ENCODE data around the gene TEKTIP1. TPM values are rescaled to one million over a fixed set of nuclear protein-coding genes. Genes with fewer than 3 reads are reported as not detected.

TEKTIP1 gene
- total RNA-seq: not detected

DNA sequence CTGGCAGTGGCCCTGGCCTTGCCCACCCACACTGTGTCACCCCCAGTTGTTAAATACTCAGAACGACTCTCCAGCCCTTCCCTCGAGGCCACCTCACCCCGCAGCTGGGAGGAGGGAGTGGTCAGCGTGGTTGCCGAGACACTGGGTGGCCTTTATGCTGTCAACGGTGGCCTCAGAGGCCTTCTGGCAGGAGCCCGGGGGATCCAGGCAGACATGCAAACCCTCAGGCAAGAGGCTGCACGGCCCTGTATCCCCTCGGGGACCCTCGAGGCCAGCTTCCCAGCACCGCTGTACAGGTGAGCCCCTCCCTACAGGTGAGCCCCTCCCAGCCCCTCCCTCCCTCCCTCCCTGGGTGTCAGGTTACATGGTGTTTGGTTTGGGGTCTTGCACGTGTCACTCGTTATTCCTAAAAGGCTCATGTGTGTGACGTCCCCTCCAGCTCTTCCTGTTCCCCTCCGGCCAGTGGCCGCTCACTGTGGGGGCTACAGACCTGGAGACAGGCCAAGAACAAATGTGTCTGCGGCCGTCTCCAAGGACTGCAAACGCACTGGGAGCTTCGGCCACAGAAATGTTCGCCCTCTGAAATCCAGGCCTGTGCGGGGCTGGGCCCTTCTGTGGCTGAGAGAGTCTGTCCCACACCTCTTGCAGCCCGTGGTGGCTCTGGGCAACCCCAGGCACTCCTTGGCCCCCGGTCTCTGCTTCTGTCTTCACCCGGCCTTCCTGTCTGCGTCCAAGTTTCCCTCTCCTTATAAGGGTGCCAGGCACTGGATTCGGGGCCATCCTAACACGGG is at the start of gene TEKTIP1:
TEKTIP1 (plus strand) TSS at position 210 of the 791 bp plus-strand sequence; CDS start at position 214, 4 bp downstream.
- H3K27me3 ChIP-seq: no peaks in the 10 kb centered on the region
- H3K4me1 ChIP-seq: peaks cover 0 to 6% of the 10 kb centered on the region in 2 donors
- H3K36me3 ChIP-seq: peaks cover 16% of the 10 kb centered on the region
- TF ChIP-seq CTCF (IDR thresholded peaks at IDR 0.05): no peak
- DNase-seq (ENCODE audit: low spot score): no peak
- H3K27ac ChIP-seq: no peak within 1 kb of the TSS
- no peaks in the 10 kb centered on the region for H3K9me3 ChIP-seq
- no peak within 1 kb of the TSS for H3K4me3 ChIP-seq

- no peak for DNase-seq (ENCODE audit: low spot score)
- Histone ChIP-seq H3K4me3 (no peak overlapping the region), H3K4me1 (no peaks in the 10 kb centered on the region), H3K27me3 (no peaks in the 10 kb centered on the region), H3K27ac (no peak overlapping the region), H3K9me3 (no peaks in the 10 kb centered on the region), H3K36me3 (peaks cover 40% of the 10 kb centered on the region)
- TF ChIP-seq CTCF (IDR thresholded peaks at IDR 0.05): no peak
Measured at GRCh38 chr19:3491396-3492119, 47.4 kb upstream of the TEKTIP1 start.

- no peak for DNase-seq (ENCODE audit: low spot score)
- no peaks in the 10 kb centered on the region for H3K27me3 ChIP-seq
- TF ChIP-seq CTCF (IDR thresholded peaks at IDR 0.05): no peak
- H3K4me3 ChIP-seq: no peak overlapping the region
- no peak overlapping the region for H3K27ac ChIP-seq
- no peaks in the 10 kb centered on the region for H3K9me3 ChIP-seq
- H3K36me3 ChIP-seq: peaks cover 41% of the 10 kb centered on the region
- H3K4me1 ChIP-seq: no peaks in the 10 kb centered on the region
Measured at GRCh38 chr19:3492131-3492839, 46.7 kb upstream of the TEKTIP1 start.

- H3K27ac ChIP-seq: no peak overlapping the region
- DNase-seq (ENCODE audit: low spot score): no peak
- H3K36me3 ChIP-seq: peaks cover 41% of the 10 kb centered on the region
Measured at GRCh38 chr19:3492919-3493318, 46.1 kb upstream of the TEKTIP1 start.

GRCh38 chr19:3493651-3494050 is 45.3 kb upstream of the TEKTIP1 start:
- H3K27ac ChIP-seq: no peak overlapping the region
- no peak overlapping the region for H3K4me3 ChIP-seq
- no peaks in the 10 kb centered on the region for H3K9me3 ChIP-seq
- H3K27me3 ChIP-seq: no peaks in the 10 kb centered on the region
- no peak for DNase-seq (ENCODE audit: low spot score)
- H3K36me3 ChIP-seq: peaks cover 41% of the 10 kb centered on the region
- no peak for TF ChIP-seq CTCF (IDR thresholded peaks at IDR 0.05)
- no peaks in the 10 kb centered on the region for H3K4me1 ChIP-seq

More at GRCh38 chr19:3492919-3493318, 46.1 kb upstream of the TEKTIP1 start:
- TF ChIP-seq CTCF (IDR thresholded peaks at IDR 0.05): no peak
- Histone ChIP-seq H3K9me3 (no peaks in the 10 kb centered on the region), H3K27me3 (no peaks in the 10 kb centered on the region), H3K4me1 (no peaks in the 10 kb centered on the region), H3K4me3 (no peak overlapping the region)

All from right atrium auricular region (tissue), 2 donors.